A549 treated with Mapracorat at 1 μM for 4 hours (cell line): ENCODE results near the gene METTL27. TPM values are rescaled to one million over a fixed set of nuclear protein-coding genes. Genes with fewer than 3 reads are reported as not detected.

Experiments used
- total RNA-seq: library from RNA; stranded (reverse); fragments of 200-300 nt; extraction: Qiagen RNA extraction; gene quantifications from 5 replicates; pipeline ENCODE4 v1.2.3, GENCODE V29; 2022

Gene METTL27, protein sequence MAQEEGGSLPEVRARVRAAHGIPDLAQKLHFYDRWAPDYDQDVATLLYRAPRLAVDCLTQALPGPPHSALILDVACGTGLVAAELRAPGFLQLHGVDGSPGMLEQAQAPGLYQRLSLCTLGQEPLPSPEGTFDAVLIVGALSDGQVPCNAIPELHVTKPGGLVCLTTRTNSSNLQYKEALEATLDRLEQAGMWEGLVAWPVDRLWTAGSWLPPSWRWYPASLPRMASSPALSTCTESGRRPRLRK
- total RNA-seq: 6.3 to 12.0 TPM (median 10.8 TPM) in 5 replicates

DNA sequence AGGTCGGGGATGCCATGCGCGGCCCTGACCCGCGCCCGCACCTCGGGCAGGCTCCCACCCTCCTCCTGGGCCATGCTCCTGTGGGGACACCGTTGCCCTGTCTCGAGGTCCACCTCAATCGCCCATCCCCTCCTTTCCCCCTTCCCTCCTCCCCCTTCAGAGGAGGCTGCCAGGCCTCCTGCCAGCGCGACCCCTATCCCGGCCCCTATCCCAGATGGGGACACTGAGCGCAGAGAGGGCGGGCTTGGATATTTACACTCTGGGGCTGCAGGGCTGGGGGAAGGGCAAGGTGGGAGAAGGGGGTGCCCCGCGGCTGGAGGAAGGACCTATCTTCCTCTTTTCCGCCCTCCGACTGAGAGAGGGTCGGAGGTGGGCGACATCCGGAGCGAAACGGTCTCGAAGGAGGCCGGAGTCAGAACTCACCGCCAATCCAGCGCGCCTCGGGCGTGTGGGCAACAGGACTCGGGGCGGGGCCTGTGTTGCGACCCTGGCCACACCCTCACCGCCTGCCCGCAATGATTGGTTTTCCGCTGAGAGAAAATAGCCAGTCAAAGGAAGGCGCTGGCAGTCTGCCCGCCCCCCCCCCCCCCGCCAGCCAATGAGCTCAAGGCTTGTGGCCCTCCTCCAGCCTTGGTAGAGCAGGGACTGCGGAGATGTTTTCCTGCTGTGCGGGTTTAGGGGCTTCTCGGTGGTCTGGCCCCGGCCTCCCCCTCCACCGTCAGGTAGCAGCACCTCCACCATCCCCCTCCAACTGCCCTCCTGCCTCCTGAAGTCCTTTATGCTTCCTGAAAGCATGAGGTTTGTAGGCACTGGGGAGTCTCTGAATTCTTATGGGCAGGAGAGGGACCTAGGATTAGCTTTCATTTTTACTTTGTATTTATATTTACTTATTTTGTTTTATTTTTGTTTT is at the start of gene METTL27:
METTL27 (minus strand) TSS at position 450 of the 910 bp plus-strand sequence; CDS start at position 74, 376 bp downstream.

DNA sequence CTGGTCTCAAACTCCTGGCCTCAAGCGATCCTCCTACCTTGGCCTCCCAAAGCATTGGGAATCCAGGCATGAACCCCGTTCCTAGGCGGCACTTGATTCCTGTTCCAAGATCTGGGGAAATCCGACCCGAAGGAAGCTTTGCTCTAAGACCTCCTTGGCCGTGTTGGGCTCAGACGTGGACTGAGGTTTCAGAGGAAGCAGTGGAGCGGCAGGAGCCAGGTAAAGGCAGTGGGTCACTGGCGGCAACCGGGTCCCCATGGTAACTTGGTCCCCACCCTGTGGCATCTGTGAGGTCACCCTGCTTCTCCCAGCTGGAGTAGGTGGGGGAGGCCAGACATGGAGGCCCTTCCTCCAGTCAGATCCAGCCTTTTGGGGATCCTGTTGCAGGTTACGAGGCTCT is 18.5 kb upstream of the METTL27 start, which contains the start of gene TMEM270:
TMEM270 (plus strand) TSS at position 301 of the 400 bp plus-strand sequence; CDS start at position 337, 36 bp downstream.

DNA sequence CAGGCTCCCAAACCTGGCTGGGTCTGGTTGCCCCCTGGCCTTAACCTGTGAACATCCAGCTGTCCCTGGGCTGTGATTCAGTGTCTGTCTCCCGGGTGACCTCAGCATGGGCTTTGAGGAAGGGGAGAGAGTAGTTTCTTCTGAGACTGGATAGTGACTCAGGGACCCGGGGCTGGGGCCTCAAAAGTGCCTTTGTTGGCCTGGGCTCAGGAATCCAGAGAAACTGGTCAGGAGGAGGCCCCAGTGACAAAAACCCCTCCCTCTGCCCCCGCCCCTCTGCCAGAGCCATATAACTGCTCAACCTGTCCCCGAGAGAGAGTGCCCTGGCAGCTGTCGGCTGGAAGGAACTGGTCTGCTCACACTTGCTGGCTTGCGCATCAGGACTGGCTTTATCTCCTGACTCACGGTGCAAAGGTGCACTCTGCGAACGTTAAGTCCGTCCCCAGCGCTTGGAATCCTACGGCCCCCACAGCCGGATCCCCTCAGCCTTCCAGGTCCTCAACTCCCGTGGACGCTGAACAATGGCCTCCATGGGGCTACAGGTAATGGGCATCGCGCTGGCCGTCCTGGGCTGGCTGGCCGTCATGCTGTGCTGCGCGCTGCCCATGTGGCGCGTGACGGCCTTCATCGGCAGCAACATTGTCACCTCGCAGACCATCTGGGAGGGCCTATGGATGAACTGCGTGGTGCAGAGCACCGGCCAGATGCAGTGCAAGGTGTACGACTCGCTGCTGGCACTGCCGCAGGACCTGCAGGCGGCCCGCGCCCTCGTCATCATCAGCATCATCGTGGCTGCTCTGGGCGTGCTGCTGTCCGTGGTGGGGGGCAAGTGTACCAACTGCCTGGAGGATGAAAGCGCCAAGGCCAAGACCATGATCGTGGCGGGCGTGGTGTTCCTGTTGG is 11.4 kb downstream of the METTL27 start, which contains the start of gene CLDN4:
CLDN4 (plus strand) TSS at position 316 of the 903 bp plus-strand sequence; CDS start at position 522, 206 bp downstream.

Other genes with a start within 250 kb of the METTL27 start
- gene MLXIPL, start 218.0 kb downstream of the METTL27 start, total RNA-seq: 0.61 to 1.6 TPM (median 0.95 TPM) in 5 replicates
- 3.3 to 6.4 TPM (median 5.5 TPM) in 5 replicates for gene VPS37D, start 174.7 kb downstream of the METTL27 start, total RNA-seq
- gene DNAJC30, start 159.1 kb downstream of the METTL27 start, total RNA-seq: 7.6 to 10.1 TPM (median 9.8 TPM) in 5 replicates
- gene BUD23, start 158.9 kb downstream of the METTL27 start, total RNA-seq: 127 to 156 TPM (median 131 TPM) in 5 replicates
- gene STX1A, start 122.8 kb downstream of the METTL27 start, total RNA-seq: 69.1 to 86.4 TPM (median 73.5 TPM) in 5 replicates
- 21.2 to 29.3 TPM (median 24.5 TPM) in 5 replicates for gene ABHD11, start 103.7 kb downstream of the METTL27 start, total RNA-seq
- gene CLDN3, start 72.2 kb downstream of the METTL27 start, total RNA-seq: 1.7 to 3.9 TPM (median 3.5 TPM) in 5 replicates
- 3.1 to 6.1 TPM (median 3.9 TPM) in 5 replicates for gene CLDN4, start 11.5 kb downstream of the METTL27 start, total RNA-seq
- gene TMEM270, start 18.6 kb upstream of the METTL27 start, total RNA-seq: 0.16 to 0.40 TPM (median 0.22 TPM) in 3 of 5 replicates, not detected in the others
- 0.05 to 0.10 TPM (median 0.06 TPM) in 3 of 5 replicates, not detected in the others for gene ELN, start 185.7 kb upstream of the METTL27 start, total RNA-seq
- 27.2 to 33.3 TPM (median 31.9 TPM) in 5 replicates for gene LIMK1, start 241.3 kb upstream of the METTL27 start, total RNA-seq